ENCODE data around the gene ETFB. TPM values are rescaled to one million over a fixed set of nuclear protein-coding genes. Genes with fewer than 3 reads are reported as not detected.

ETFB gene
- polyA plus RNA-seq, 1 experiment = 80.8 TPM

DNA sequence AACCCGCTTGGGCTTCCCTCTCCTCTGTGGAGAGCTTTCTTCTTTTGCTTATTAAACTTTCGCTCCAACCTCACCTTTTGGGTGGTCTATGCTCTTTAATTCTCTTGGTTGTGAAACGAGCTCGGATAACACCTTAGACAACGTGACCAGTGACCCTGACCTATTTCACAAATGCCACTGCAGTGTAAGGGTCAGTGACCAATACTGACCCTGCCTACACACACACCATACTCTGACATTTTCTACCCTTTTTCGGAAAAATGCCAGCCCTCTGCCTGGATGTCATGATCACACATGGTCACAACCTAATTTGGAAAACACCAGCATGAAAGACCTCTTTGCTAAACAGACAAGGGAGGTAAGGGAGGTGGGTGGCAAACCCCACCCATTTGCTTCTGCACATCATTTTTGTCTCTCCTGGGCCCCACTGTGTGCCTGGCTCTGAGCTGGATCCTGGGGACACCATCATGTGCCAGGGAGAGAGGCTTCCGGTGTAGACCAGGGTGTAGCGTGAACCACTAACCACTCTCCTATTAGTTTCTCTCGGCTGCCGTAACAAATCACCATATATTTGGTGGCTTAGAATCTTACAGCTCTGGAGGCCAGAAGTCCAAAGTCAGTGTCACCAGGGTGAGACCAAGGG lies 9.9 kb downstream of the ETFB start:
- Histone ChIP-seq H3K27ac (ENCODE audit: low read depth, low read length) (no peak overlapping the region), H3K9me3 (ENCODE audit: control insufficient read depth, insufficient read depth, low read length) (peaks cover 2% of the 10 kb centered on the region; the same call in 1 of the 2 replicates), H3K27me3 (ENCODE audit: control insufficient read depth, insufficient read depth, low read length) (no peaks in the 10 kb centered on the region), H3K4me3 (ENCODE audit: low read depth, low read length) (no peak overlapping the region)
- ChIA-PET CTCF (interaction anchor here (1.3 kb wide), 1 partner anchor 15 kb away, joined by 6 read pairs; no protein-coding TSS in a partner anchor), POLR2A (no interaction called here)
- TF ChIP-seq, protein P1, sequence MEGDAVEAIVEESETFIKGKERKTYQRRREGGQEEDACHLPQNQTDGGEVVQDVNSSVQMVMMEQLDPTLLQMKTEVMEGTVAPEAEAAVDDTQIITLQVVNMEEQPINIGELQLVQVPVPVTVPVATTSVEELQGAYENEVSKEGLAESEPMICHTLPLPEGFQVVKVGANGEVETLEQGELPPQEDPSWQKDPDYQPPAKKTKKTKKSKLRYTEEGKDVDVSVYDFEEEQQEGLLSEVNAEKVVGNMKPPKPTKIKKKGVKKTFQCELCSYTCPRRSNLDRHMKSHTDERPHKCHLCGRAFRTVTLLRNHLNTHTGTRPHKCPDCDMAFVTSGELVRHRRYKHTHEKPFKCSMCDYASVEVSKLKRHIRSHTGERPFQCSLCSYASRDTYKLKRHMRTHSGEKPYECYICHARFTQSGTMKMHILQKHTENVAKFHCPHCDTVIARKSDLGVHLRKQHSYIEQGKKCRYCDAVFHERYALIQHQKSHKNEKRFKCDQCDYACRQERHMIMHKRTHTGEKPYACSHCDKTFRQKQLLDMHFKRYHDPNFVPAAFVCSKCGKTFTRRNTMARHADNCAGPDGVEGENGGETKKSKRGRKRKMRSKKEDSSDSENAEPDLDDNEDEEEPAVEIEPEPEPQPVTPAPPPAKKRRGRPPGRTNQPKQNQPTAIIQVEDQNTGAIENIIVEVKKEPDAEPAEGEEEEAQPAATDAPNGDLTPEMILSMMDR (IDR thresholded peaks at IDR 0.05; ENCODE audit: low read depth, low read length) = no peak
- DNase-seq (ENCODE audit: low read depth, low spot score) = no peak

GRCh38 chr19:51354742-51355148 lies 11.4 kb downstream of the ETFB start:
- CTCF ChIA-PET = interaction anchor here (0.7 to 1.2 kb wide), 3 partner anchors 13 to 118 kb away, joined by 4 to 6 read pairs (median 4); no protein-coding TSS in a partner anchor
- POLR2A ChIA-PET = interaction anchor here (0.8 kb wide), 2 partner anchors 13 to 15 kb away, joined by 3 read pairs; no protein-coding TSS in a partner anchor
- H3K27me3 ChIP-seq (ENCODE audit: control insufficient read depth, insufficient read depth, low read length) = no peaks in the 10 kb centered on the region
- TF ChIP-seq, protein P1 (IDR thresholded peaks at IDR 0.05; ENCODE audit: low read depth, low read length) = no peak
- H3K27ac ChIP-seq (ENCODE audit: low read depth, low read length) = no peak overlapping the region
- no peak for DNase-seq (ENCODE audit: low read depth, low spot score)
- H3K4me3 ChIP-seq (ENCODE audit: low read depth, low read length) = no peak overlapping the region
- H3K9me3 ChIP-seq (ENCODE audit: control insufficient read depth, insufficient read depth, low read length) = peaks cover 5% of the 10 kb centered on the region; the same call in 1 of the 2 replicates

- DNase-seq (ENCODE audit: low read depth, low spot score) = no peak
- Histone ChIP-seq H3K9me3 (ENCODE audit: control insufficient read depth, insufficient read depth, low read length) (peaks cover 5% of the 10 kb centered on the region; the same call in 1 of the 2 replicates), H3K27ac (ENCODE audit: low read depth, low read length) (no peak overlapping the region), H3K27me3 (ENCODE audit: control insufficient read depth, insufficient read depth, low read length) (no peaks in the 10 kb centered on the region), H3K4me3 (ENCODE audit: low read depth, low read length) (no peak overlapping the region)
- ChIA-PET POLR2A (interaction anchor here (0.8 kb wide), 2 partner anchors 14 to 15 kb away, joined by 3 read pairs; no protein-coding TSS in a partner anchor), CTCF (interaction anchor here (0.7 to 1.2 kb wide), 3 partner anchors 13 to 118 kb away, joined by 4 to 6 read pairs (median 4); no protein-coding TSS in a partner anchor)
- TF ChIP-seq, protein P1 (IDR thresholded peaks at IDR 0.05; ENCODE audit: low read depth, low read length) = no peak
Observed at GRCh38 chr19:51354103-51354741, 12.0 kb downstream of the ETFB start.

GRCh38 chr19:51352783-51353360 lies 13.3 kb downstream of the ETFB start:
- Histone ChIP-seq H3K4me3 (ENCODE audit: low read depth, low read length) (no peak overlapping the region), H3K9me3 (ENCODE audit: control insufficient read depth, insufficient read depth, low read length) (peaks cover 5% of the 10 kb centered on the region; the same call in 1 of the 2 replicates), H3K27me3 (ENCODE audit: control insufficient read depth, insufficient read depth, low read length) (no peaks in the 10 kb centered on the region), H3K27ac (ENCODE audit: low read depth, low read length) (no peak overlapping the region)
- CTCF ChIA-PET = no interaction called here
- TF ChIP-seq, protein P1 (IDR thresholded peaks at IDR 0.05; ENCODE audit: low read depth, low read length) = no peak
- POLR2A ChIA-PET = no interaction called here
- no peak for DNase-seq (ENCODE audit: low read depth, low spot score)
